Panc1 (cell line): ENCODE measurements around the gene APOB. TPM values are rescaled to one million over a fixed set of nuclear protein-coding genes. Genes with fewer than 3 reads are reported as not detected.

Source experiments
- ATAC-seq: fragments of 200-7000 bp; cut with Tn5 transposase; 2 replicates; pipeline ENCODE4 v1.9.1; 2020; ENCODE audit warnings: mild to moderate bottlenecking, moderate library complexity
- Bru-seq: library from RNA; stranded (reverse); fragments of 400-500 nt; gene quantifications from one replicate; lab custom pipeline; 2021; lab: Mats Ljungman, UMichigan
- BruChase-seq, 2 experiments: library from RNA; stranded (reverse); fragments of 400-500 nt; gene quantifications; one replicate each; lab custom pipeline; 2021; lab: Mats Ljungman, UMichigan
- BruUV-seq: library from RNA; stranded (reverse); fragments of 400-500 nt; replicated peaks from 2 replicates; lab custom pipeline; 2021; lab: Mats Ljungman, UMichigan
- CTCF ChIA-PET: fragments of 300-600 bp; sonication (Branson Sonifier 250); formaldehyde crosslinking; loops from one replicate; lab custom pipeline; 2022; ENCODE audit warnings: antibody characterized with exemption; lab: Charles Lee
- POLR2A ChIA-PET: fragments of 300-600 bp; sonication (Branson Sonifier 250); formaldehyde crosslinking; loops from one replicate; lab custom pipeline; 2022; ENCODE audit warnings: antibody characterized with exemption; lab: Charles Lee
- DNase-seq: peaks from one replicate; pipeline ENCODE4 v3.0.0-alpha.2; 2010; ENCODE audit warnings: low read depth, low spot score
- H3K27ac ChIP-seq: 2 replicates; pipeline ENCODE4 v1.5.1; 2011; ENCODE audit warnings: mild to moderate bottlenecking, low read length, inconsistent platforms
- H3K27me3 ChIP-seq: fragments of 200-500 bp; sonication (Bioruptor generic); 2 replicates; pipeline ENCODE4 v1.6.0; 2014; ENCODE audit warnings: low read length, inconsistent platforms; ENCODE audit not compliant: control insufficient read depth, insufficient read depth
- H3K36me3 ChIP-seq: fragments of 200-500 bp; sonication (Bioruptor generic); 2 replicates; pipeline ENCODE4 v1.5.1; 2014; ENCODE audit warnings: inconsistent platforms, mild to moderate bottlenecking, low read length, moderate library complexity; ENCODE audit not compliant: control insufficient read depth, insufficient read depth
- H3K4me1 ChIP-seq: 2 replicates; pipeline ENCODE4 v1.5.1; 2011; ENCODE audit warnings: inconsistent platforms, mild to moderate bottlenecking, low read length, moderate library complexity; ENCODE audit not compliant: control insufficient read depth, insufficient read depth
- H3K4me3 ChIP-seq, 2 experiments: 2 replicates each; pipeline ENCODE4 v1.5.1; 2011 to 2012; ENCODE audit warnings: low read depth in 2 of 2, low read length in 2 of 2, mild to moderate bottlenecking in 2 of 2, inconsistent platforms in 1 of 2, moderate library complexity in 1 of 2
- H3K9me3 ChIP-seq: fragments of 200-500 bp; sonication (Bioruptor generic); 2 replicates; pipeline ENCODE4 v1.5.1; 2014; ENCODE audit warnings: low read depth, mild to moderate bottlenecking, inconsistent platforms, low read length, moderate library complexity; ENCODE audit not compliant: control insufficient read depth, insufficient read depth
- CTCF ChIP-seq: fragments of 450-650 bp; IDR thresholded peaks from 2 replicates; pipeline ENCODE4 v1.5.1; 2017; ENCODE audit warnings: mild to moderate bottlenecking
- POLR2AphosphoS5 ChIP-seq: IDR thresholded peaks from 2 replicates; pipeline ENCODE4 v1.6.1; 2012; ENCODE audit warnings: mild to moderate bottlenecking, low read depth, low read length, moderate library complexity
- REST ChIP-seq, 2 experiments: IDR thresholded peaks; 2 replicates each; pipeline ENCODE4 v1.6.1; 2011 to 2012; ENCODE audit warnings: low read depth in 2 of 2, control low read depth in 1 of 2, low read length in 1 of 2, mild to moderate bottlenecking in 1 of 2, moderate library complexity in 1 of 2; ENCODE audit not compliant: insufficient read depth in 1 of 2
- SIN3A ChIP-seq: IDR thresholded peaks from 2 replicates; pipeline ENCODE4 v1.6.1; 2012; ENCODE audit warnings: low read depth, mild to moderate bottlenecking, low read length, moderate library complexity, borderline replicate concordance; ENCODE audit not compliant: insufficient read depth
- TCF7L2 ChIP-seq: IDR thresholded peaks from 2 replicates; pipeline ENCODE4 v1.6.1; 2011; ENCODE audit warnings: mild to moderate bottlenecking, low read depth, low read length, inconsistent platforms
- in situ Hi-C: cut with HindIII; loops from 2 replicates; pipeline ENCODE4 v1.10.0; 2016; ENCODE audit warnings: low sequenced_read_pairs, low pct_unique_long_range_greater_than_20kb
- intact Hi-C: fragments of 100-400 bp; cut with micrococcal nuclease; formaldehyde crosslinking; loops from one replicate; pipeline ENCODE4 v1.10.0; 2022; ENCODE audit not compliant: unreplicated experiment
- long read RNA-seq: library from polyadenylated mRNA; unstranded; transcript quantifications from one replicate; pipeline ENCODE4 v2.0.0, GENCODE V29; 2021; ENCODE audit not compliant: unreplicated experiment
- polyA plus RNA-seq: library from polyadenylated mRNA; unstranded; fragments of >200 nt; gene quantifications from one replicate; pipeline ENCODE4 v1.2.1, GENCODE V29; 2012; ENCODE audit warnings: missing spikeins; ENCODE audit not compliant: insufficient read length
- total RNA-seq: library from RNA; stranded (reverse); gene quantifications from one replicate; pipeline ENCODE4 v1.2.1, GENCODE V29; 2021; ENCODE audit not compliant: unreplicated experiment

APOB gene
- 1.2 TPM for total RNA-seq
- not detected for polyA plus RNA-seq
- Bru-seq, nascent RNA: percentile 45 among the genes with signal in this experiment
- BruChase-seq, experiment 1, labeled RNA remaining after a 2-hour chase: percentile 31 among the genes with signal in this experiment
- percentile 33 among the genes with signal in this experiment for BruChase-seq, experiment 2, labeled RNA remaining after a 6-hour chase
- long read RNA-seq: 0 reads

- DNase-seq (no peak), ATAC-seq (no peak)
- in situ Hi-C loops: no loop called here
- Histone ChIP-seq H3K4me3 (no peak within 1 kb of the TSS), H3K9me3 (no peaks in the 10 kb centered on the region), H3K4me1 (no peaks in the 10 kb centered on the region), H3K27me3 (peaks cover 5% of the 10 kb centered on the region), H3K27ac (no peak within 1 kb of the TSS), H3K36me3 (no peaks in the 10 kb centered on the region)
- ChIA-PET CTCF (no interaction called here), POLR2A (no interaction called here)
- BruUV-seq: no TSS peak
- TF ChIP-seq CTCF: no peak
- no peak for TF ChIP-seq REST (IDR thresholded peaks at IDR 0.05; ENCODE audit: insufficient read depth in 1 of 2, low read depth in 2 of 2, low read length in 1 of 2)
- no peak for TF ChIP-seq POLR2AphosphoS5
- no peak for TF ChIP-seq SIN3A
- no peak for TF ChIP-seq TCF7L2
- intact Hi-C loops: loop anchor here (1.0 kb wide), 1 partner anchor 74 kb away; no protein-coding TSS in a partner anchor
Observed at GRCh38 chr2:21043744-21044532, at the start of gene APOB. Gene APOB, minus strand, starts transcription at chr2:21044073. Its CDS starts 128 bp downstream, at chr2:21043945.

GRCh38 chr2:21092308-21092869 is 48.5 kb upstream of the APOB start:
- H3K36me3 ChIP-seq: no peaks in the 10 kb centered on the region
- ChIA-PET POLR2A (no interaction called here), CTCF (no interaction called here)
- no peaks in the 10 kb centered on the region for H3K4me1 ChIP-seq
- intact Hi-C loops: no loop called here
- DNase-seq (no peak), ATAC-seq (no peak)
- BruUV-seq: no TSS peak
- no peak overlapping the region for H3K4me3 ChIP-seq
- peaks cover 4% of the 10 kb centered on the region; the same call in 1 of the 2 replicates for H3K27me3 ChIP-seq
- TF ChIP-seq SIN3A (no peak), TCF7L2 (no peak), REST (IDR thresholded peaks at IDR 0.05; ENCODE audit: insufficient read depth in 1 of 2, low read depth in 2 of 2, low read length in 1 of 2) (no peak), CTCF (no peak), POLR2AphosphoS5 (no peak)
- in situ Hi-C loops: no loop called here
- no peaks in the 10 kb centered on the region for H3K9me3 ChIP-seq
- no peak overlapping the region for H3K27ac ChIP-seq
